ACC112 (cell line): ENCODE results near the gene SERPINA3.
"Not testable (repeated sequence)": the region's sequence is repeated elsewhere in the genome, so short reads cannot be mapped to it uniquely, and the experiment has no call there.

Experiments used
- H2AFZ ChIP-seq: fragments of 200-600 bp; sonication (generic); one replicate; pipeline ENCODE4 v1.6.0; 2017; ENCODE audit warnings: antibody characterized with exemption, low read length; ENCODE audit not compliant: unreplicated experiment
- H3K27ac ChIP-seq: fragments of 200-600 bp; sonication (generic); 2 replicates; pipeline ENCODE4 v1.5.1; 2014; ENCODE audit warnings: low read depth, mild to moderate bottlenecking, antibody characterized with exemption, low read length, moderate library complexity
- H3K27me3 ChIP-seq: fragments of 200-600 bp; sonication (generic); 2 replicates; pipeline ENCODE4 v1.6.1; 2014; ENCODE audit warnings: mild to moderate bottlenecking, antibody characterized with exemption, low read length, moderate library complexity, mixed read lengths; ENCODE audit not compliant: insufficient read depth
- H3K36me3 ChIP-seq: fragments of 200-600 bp; sonication (generic); 2 replicates; pipeline ENCODE4 v1.6.1; 2016; ENCODE audit warnings: mild to moderate bottlenecking, antibody characterized with exemption, low read length, moderate library complexity, mixed read lengths; ENCODE audit not compliant: insufficient read depth
- H3K4me1 ChIP-seq: fragments of 200-600 bp; sonication (generic); one replicate; pipeline ENCODE4 v1.6.1; 2016; ENCODE audit warnings: low read length, mixed read lengths; ENCODE audit not compliant: insufficient read depth, unreplicated experiment, control insufficient read depth
- H3K4me3 ChIP-seq: fragments of 200-600 bp; sonication (generic); 2 replicates; pipeline ENCODE4 v1.5.1; 2014; ENCODE audit warnings: mild to moderate bottlenecking, low read depth, low read length
- H3K79me2 ChIP-seq: fragments of 200-600 bp; sonication (generic); one replicate; pipeline ENCODE4 v1.6.0; 2016; ENCODE audit warnings: low read length; ENCODE audit not compliant: control insufficient read depth, unreplicated experiment, insufficient read depth

SERPINA3 gene

GRCh38 chr14:94597788-94598187 lies 14.4 kb upstream of the SERPINA3 start:
- no peaks in the 10 kb centered on the region for H3K36me3 ChIP-seq
- H3K4me1 ChIP-seq, result peaks cover 44% of the 10 kb centered on the region
- H3K27ac ChIP-seq, result no peak overlapping the region
- no peak overlapping the region for H3K4me3 ChIP-seq
- no peaks in the 10 kb centered on the region for H3K79me2 ChIP-seq
- H3K27me3 ChIP-seq, result no peaks in the 10 kb centered on the region
- no peak overlapping the region for H2AFZ ChIP-seq

GRCh38 chr14:94598506-94598815 lies 13.7 kb upstream of the SERPINA3 start:
- H3K27ac ChIP-seq, result peak overlapping the region; percentile 95

DNA sequence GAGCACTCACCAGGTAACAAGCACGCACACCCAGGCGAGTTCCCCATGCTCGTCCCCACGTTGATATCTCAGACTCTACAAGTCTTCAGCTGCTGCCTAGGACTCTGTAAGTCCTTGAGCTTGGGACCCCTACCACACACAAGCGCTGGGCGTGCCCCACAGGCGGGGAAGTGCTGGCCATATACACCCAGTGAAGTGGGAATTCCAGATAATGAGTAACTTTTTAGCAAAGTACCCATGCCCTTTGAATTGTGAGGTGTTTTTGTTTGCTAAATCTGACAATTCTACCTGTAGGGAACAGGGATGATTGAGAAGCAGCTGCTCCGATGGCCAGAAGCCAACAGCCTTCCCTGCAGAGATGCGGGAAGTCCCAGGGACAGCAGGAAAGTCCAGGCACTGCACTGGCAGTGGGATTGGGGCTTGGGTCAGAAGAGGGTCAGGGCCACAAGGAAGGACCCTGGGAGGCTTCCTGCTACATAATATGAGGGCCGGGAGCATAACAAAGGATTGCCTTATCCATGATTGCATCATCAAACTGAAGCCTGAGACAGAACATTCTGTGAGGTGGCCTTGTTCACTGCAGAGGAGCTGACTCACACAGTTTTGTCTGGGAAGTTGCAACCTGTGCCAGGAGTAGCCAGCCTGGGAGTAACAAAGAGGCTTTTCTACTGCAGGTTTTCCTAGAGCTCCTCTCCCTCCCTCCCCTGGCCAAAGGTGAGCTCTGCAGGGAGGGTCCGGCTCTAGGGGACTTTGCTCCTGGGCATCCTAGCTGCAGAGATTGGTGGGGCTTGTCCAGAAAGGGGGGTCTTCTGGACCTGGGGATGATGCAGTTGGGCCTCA lies 13.2 kb upstream of the SERPINA3 start:
- Histone ChIP-seq H3K27ac (peak overlapping the region; percentile 95), H3K27me3 (no peaks in the 10 kb centered on the region), H3K79me2 (no peaks in the 10 kb centered on the region), H3K4me3 (peak overlapping the region; percentile 23; the same call in 1 of the 2 replicates), H2AFZ (no peak overlapping the region), H3K36me3 (no peaks in the 10 kb centered on the region), H3K4me1 (peaks cover 44% of the 10 kb centered on the region)

More at GRCh38 chr14:94598506-94598815, 13.7 kb upstream of the SERPINA3 start:
- Histone ChIP-seq H3K36me3 (no peaks in the 10 kb centered on the region), H3K4me3 (no peak overlapping the region), H3K27me3 (no peaks in the 10 kb centered on the region), H3K79me2 (no peaks in the 10 kb centered on the region), H2AFZ (no peak overlapping the region), H3K4me1 (peaks cover 44% of the 10 kb centered on the region)

DNA sequence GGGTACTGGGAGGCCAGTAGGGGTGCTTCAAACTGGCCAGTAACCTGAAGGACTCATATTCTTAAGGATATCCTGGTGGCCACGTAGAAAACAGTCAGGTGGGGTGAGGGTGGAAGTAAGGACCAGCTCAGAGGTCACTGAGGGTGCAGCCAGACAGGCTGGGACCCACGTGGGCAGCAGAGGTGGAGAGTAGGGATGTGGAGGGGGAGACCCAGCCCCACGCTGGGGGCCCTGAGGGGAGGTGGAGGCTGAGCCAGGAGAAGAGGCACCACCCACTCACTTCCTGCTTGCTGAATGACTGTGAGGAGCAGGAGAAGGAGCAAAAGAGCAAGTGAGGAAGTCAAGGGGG lies 12.6 kb upstream of the SERPINA3 start:
- peaks cover 44% of the 10 kb centered on the region for H3K4me1 ChIP-seq
- H3K27ac ChIP-seq, result peak overlapping the region; percentile 95
- H3K27me3 ChIP-seq, result no peaks in the 10 kb centered on the region
- H2AFZ ChIP-seq, result no peak overlapping the region
- H3K4me3 ChIP-seq, result peak overlapping the region; percentile 23; the same call in 1 of the 2 replicates
- H3K36me3 ChIP-seq, result no peaks in the 10 kb centered on the region
- no peaks in the 10 kb centered on the region for H3K79me2 ChIP-seq

DNA sequence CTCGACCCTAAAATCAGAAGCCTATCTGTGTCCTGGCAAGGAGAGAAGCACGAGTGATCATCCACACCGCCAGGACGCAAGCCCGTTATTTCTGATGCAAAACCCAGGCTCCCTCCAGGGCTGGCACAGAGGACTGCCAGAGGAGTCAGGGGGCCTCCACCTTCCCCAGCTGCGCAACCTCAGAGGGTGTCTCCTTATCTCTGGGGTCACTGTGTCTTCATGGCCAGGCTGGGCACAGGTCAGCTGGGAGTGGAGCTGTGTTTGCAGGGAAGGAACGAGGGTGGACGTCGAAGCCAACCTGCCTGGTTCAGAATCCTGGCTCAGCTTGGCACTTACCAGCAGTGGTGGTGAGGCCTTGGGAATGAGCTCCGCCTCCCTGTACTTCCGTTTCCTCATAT lies 12.0 kb upstream of the SERPINA3 start:
- 0 out of 2 replicates have a peak overlapping the region, but pooled peaks have one; percentile 19 for H3K4me3 ChIP-seq
- H3K27me3 ChIP-seq, result no peaks in the 10 kb centered on the region
- peak overlapping the region; percentile 95 for H3K27ac ChIP-seq
- no peak overlapping the region for H2AFZ ChIP-seq
- H3K4me1 ChIP-seq, result peaks cover 44% of the 10 kb centered on the region
- no peaks in the 10 kb centered on the region for H3K79me2 ChIP-seq
- H3K36me3 ChIP-seq, result no peaks in the 10 kb centered on the region

GRCh38 chr14:94601884-94602391 lies 10.3 kb upstream of the SERPINA3 start:
- no peaks in the 10 kb centered on the region for H3K79me2 ChIP-seq
- no peak overlapping the region for H3K4me3 ChIP-seq
- peak overlapping the region; percentile 85 for H2AFZ ChIP-seq
- H3K36me3 ChIP-seq, result no peaks in the 10 kb centered on the region
- peak overlapping the region; percentile 95 for H3K27ac ChIP-seq
- H3K4me1 ChIP-seq, result peaks cover 49% of the 10 kb centered on the region
- H3K27me3 ChIP-seq, result no peaks in the 10 kb centered on the region

GRCh38 chr14:94602722-94603121 lies 9.5 kb upstream of the SERPINA3 start:
- H3K4me1 ChIP-seq, result peaks cover 49% of the 10 kb centered on the region
- no peaks in the 10 kb centered on the region for H3K36me3 ChIP-seq
- peak overlapping the region; percentile 95; the same call in 1 of the 2 replicates for H3K27ac ChIP-seq
- no peaks in the 10 kb centered on the region for H3K79me2 ChIP-seq
- H3K27me3 ChIP-seq, result no peaks in the 10 kb centered on the region
- no peak overlapping the region for H2AFZ ChIP-seq
- no peak overlapping the region for H3K4me3 ChIP-seq

GRCh38 chr14:94605361-94605760 lies 6.8 kb upstream of the SERPINA3 start:
- Histone ChIP-seq H3K27me3 (no peaks in the 10 kb centered on the region), H2AFZ (no peak overlapping the region), H3K79me2 (no peaks in the 10 kb centered on the region), H3K4me3 (no peak overlapping the region), H3K4me1 (peaks cover 33% of the 10 kb centered on the region), H3K27ac (no peak overlapping the region), H3K36me3 (no peaks in the 10 kb centered on the region)

DNA sequence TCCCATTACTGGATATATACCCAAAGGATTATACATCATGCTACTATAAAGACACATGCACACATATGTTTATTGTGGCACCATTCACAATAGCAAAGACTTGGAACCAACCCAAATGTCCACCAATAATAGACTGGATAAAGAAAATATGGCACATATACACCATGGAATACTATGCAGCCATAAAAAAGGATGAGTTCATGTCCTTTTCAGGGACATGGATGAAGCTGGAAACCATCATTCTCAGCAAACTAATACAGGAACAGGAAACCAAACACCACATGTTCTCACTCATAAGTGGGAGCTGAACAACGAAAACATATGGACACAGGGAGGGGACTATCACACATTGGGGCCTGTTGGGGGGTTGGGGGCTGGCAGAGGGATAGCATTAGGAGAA lies 3.2 kb upstream of the SERPINA3 start:
- H3K27ac ChIP-seq, H3K79me2 ChIP-seq, H3K27me3 ChIP-seq, H3K36me3 ChIP-seq, H3K4me3 ChIP-seq, H2AFZ ChIP-seq: not testable (repeated sequence)
- peaks cover 35% of the 10 kb centered on the region for H3K4me1 ChIP-seq

- Histone ChIP-seq H2AFZ (no peak overlapping the region), H3K27ac (peak overlapping the region; percentile 99), H3K36me3 (no peaks in the 10 kb centered on the region), H3K4me3 (no peak overlapping the region), H3K4me1 (peaks cover 35% of the 10 kb centered on the region), H3K79me2 (no peaks in the 10 kb centered on the region), H3K27me3 (no peaks in the 10 kb centered on the region)
These were observed 1.0 kb upstream of the SERPINA3 start for GRCh38 chr14:94611179-94611578.
